Renal cortex interstitium (tissue), 11 donors: ENCODE results near the gene FRAS1. TPM values are rescaled to one million over a fixed set of nuclear protein-coding genes. Genes with fewer than 3 reads are reported as not detected.
A peak's percentile ranks its signal among the peaks of the same experiment; 100 is the strongest.
"Not testable (repeated sequence)": the region's sequence is repeated elsewhere in the genome, so short reads cannot be mapped to it uniquely, and the experiment has no call there.

Experiments used
- DNase-seq, 11 donors: peaks; one replicate each; pipeline ENCODE4 v3.0.0-alpha.2; 2013; ENCODE audit warnings: low read depth in 9 of 11, low spot score in 4 of 11; ENCODE audit errors: extremely low read depth in 1 of 11
- polyA plus RNA-seq, 3 donors: library from polyadenylated mRNA; unstranded; fragments of 120-200 nt; gene quantifications; one replicate each; pipeline ENCODE4 v1.2.1, GENCODE V29; 2013; ENCODE audit not compliant: insufficient read length in 3 of 3

FRAS1 gene
- polyA plus RNA-seq, 3 donors = 79.1 to 92.9 (median 84.9) TPM

DNA sequence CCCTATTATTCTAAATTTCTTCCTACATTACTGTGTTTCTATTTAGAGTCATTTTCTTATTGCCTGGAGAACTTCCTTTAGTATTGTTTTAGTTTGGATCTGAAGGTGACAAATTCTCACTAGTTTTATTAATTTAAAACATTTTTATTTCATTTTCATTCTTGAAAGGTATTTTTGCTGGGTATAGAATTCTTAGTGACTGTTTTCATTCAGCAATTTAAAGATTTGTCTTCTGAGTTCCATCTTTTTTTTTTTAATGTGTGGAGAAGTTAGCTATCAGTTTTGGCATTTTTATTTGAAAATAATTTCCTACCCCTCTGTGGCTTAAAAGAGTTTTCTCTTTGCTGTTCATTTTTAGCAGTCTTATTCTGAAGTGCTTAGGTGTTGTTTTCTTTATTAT lies 169.2 kb downstream of the FRAS1 start:
- no peak for DNase-seq

DNA sequence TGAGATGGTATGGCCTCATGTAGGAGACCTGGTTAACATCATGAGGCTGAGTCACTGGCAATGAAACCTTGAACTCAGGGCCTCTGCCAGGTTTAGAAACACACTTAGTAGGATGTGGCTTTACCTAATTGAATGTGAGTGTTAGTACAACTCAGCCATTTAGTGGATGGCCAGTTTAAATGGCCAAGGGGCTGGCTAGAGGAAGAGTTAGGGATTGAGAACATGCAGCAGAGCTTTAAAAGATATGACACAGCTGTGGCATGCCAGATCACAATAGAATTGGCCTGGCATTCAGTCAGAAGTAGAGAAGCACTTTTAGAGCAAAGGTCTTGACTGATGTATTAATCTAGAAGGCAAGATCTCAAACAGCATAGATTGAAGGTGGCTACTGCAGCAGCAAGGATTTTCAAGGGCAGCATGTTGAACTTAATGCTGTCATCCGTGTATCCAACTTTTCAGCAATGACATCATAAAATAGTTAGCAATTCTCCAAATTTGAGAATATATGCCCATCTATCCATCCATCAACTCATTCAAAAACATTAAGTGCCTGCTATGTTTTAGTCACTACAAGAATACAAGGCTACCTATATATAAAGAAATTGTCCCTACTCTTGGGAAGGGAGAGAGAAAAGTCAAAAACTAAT lies 170.4 kb downstream of the FRAS1 start:
- DNase-seq = no peak

DNA sequence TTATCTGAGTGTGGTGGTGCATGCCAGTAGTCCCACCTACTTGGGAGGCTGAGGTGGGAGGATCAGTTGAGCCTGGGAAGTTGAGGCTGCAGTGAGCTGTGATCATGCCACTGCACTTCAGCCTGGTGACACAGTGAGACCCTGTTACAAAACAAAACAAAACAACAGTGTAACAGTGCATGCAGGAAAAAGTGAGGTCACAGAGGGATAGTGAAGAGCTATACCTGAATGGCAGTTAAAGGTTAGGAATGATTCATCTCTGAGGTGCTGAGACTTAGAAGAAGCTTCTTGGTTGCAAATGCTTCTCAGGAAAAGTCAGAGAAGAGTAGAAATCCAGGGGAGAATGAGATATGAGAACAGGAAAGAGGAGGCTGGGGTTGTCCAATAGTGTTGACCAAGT lies 178.7 kb downstream of the FRAS1 start:
- DNase-seq = no peak

DNA sequence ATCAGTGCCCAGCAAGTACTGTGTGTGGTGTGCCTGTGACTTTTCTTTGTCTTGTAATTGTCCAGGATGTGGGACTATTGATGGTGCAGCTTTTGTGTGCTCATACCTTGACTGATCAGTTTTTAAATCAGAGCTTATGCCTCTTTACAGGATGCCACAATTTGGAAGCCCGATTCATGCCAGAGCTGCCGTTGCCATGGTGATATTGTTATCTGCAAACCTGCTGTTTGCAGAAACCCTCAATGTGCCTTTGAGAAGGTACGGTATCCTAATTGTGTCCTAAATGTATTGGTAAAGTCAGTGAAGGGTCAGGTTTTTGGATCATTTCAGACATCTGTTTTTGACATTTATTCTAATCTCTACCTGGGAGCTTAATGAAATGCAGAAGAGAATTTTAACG lies 180.2 kb downstream of the FRAS1 start:
- no peak for DNase-seq

DNA sequence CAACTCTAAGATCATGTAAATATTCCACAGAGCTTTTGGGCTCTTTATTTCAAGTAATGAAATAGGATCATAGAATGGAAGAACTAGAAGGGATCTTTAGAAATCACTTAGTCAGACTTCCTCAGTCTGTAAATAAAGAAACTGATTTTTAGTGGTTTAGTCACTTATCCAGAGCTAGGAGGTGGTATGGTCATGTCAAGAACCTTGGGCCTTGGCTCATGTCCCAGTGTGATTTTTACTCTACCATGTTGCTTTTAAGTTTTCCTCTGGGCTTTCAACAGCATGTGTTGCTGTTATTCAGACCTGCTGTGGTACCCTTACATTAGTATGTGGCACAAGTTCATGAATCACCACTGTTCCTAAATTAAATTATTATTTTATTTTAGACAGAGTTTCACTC lies 184.9 kb downstream of the FRAS1 start:
- no peak for DNase-seq

DNA sequence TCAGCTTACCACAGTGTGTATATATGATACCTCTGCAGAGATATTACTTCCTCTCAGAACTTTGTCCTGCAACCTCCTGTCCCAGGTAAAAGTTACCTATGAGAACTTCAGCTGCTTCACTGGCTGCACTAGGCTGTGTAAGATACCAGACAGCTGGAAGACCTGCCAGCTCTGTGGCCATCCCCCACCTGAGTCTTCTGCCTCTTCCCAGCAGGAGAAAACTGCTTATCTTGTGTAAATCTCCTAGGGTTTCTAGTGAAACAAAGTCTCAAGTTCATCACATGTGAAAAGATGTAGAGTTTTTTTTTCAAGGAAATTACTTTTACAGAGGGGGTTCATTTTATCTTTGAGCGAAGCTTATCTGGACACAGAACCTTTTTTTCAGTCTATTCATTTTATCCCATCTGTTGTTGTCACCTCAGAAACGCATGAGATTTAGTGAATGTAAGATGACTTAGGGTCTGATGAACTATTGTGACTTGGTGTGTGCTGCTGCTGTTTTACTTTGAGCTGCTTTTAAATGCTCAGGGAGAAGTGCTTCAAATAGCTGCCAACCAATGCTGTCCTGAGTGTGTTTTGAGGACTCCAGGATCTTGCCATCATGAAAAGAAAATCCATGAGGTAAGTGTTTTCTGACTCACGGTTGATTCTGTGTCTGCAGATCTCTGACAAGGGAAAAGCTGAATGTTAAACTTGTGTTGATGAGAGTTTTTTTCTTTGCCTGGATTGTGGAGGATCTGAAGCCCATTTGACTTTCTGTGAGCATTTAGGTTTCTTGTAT lies 187.8 kb downstream of the FRAS1 start:
- no peak for DNase-seq

DNA sequence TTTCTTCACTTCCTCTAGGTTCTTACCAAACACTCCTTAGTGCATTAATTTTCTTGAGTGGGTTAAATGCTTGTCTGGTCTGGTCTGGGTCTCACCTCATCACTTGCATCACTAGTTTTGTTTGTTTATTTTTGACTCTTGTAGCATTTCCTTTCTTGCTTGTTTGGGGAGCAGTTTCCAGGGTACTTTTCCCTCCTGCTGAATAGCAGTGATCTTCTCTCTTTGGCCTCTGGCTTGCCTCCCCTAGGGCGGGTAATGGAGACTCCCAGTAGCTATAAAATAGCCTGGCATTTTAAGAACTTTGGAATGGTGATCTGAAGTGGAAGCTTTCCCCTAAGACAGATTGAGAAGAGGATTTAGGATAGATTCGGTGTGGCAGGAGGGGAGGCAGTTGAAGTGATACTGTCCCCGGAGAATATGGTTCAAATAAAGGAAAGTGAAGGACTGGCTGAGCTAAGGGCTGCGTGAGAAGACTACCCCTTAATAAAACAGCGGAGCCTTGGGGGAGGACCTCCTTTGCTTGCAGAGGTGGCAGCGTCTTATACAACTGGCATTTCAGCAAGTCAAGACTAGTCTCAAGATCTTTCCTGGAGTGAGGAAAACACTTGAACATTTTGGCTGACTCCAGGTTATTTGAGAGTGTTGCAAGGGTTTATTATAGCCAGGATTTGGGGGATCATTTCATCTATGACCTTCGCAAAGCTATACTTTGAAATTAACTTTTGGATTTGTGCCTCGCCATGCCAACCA lies 190.6 kb downstream of the FRAS1 start:
- DNase-seq = peak in 2 of 11 donors; percentile 34 to 39

DNA sequence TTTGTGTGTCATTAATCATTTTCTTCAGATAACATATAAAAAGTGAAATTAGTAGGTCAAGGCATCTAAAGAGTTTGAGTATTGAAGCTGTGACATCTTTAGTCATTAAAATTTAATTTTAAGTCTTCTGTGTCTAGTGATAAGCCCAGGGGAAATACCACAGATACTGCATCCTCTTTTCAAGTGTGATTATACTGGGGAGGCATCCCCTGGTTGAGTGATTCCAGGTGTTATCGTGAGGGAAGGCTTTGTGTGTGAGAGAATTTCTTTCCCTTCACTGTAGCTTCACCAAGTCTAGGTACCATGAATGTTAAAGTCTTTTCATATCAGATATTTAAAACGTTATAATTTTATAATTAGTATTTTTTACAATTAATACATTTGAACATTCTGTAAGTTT lies 193.4 kb downstream of the FRAS1 start:
- no peak for DNase-seq

DNA sequence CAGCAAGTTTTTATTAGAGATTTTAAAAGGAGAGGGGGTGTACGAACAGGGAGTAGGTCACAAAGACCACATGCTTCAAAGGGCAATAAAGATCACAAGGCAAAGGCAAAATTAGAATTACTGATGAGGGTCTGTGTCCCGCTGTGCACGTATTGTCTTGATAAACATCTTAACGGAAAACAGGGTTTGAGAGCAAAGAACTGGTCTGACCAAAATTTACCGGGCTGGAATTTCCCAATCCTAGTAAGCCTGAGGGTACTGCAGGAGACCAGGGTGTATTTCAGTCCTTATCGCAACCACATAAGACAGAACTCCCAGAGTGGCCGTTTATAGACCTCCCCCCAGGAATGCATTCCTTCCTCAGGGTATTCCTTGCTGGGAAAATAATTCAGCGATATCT lies 195.7 kb downstream of the FRAS1 start:
- DNase-seq = not testable (repeated sequence)

DNA sequence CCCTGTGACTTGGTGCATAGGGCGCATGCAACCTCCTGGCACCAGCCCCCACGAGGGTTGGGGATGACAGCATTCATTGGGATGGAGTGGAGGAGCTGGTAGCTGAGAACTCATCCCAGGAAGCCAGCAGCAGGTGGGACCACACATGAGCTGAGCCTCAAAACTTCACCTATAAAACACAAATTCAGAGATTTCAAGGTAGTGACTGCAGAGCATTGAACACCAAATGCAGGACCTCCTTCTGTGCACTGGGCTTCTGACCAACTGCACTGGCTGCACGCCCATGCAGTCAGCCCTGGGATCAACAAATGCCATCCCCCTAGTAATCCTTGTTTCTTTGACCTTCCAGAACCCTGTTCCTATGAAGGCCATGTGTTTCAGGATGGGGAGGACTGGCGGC lies 197.8 kb downstream of the FRAS1 start:
- no peak for DNase-seq

DNA sequence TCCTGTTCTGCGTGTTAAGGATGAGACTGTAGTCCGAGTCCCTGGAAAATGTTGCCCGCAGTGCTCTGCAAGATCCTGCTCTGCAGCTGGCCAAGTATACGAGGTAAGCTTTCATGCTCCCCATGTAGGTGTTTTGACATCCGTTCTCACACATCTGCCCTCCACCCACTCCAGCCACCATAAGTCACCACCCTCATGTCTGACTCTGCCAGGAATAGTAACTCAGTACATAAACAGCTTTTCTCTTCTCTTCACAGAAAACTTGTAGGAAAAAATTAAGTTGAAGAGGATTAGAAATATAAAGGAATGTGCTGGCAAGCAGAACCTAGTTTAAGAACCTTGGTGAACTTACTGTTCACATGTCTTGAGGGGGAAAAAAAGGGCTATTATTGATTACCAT lies 207.9 kb downstream of the FRAS1 start:
- no peak for DNase-seq

DNA sequence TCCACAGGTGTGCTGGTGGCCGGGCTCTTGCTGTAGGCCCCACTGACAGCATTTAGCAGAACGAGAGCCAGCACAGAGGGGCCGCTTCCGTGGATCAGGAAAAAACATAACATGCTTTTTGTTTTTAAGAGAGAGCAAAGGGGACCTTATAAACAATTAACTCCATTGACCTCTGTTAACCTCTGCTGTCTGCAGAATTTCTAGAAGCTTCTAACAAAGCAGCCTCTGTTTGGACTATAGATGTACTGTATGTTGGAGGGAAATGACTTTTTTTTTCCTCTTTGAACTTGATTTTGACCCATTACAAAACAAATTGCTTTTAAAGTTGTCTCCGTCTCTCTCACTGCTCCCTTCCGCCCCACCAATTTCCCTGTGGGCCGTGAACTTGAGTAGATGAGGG lies 210.7 kb downstream of the FRAS1 start:
- no peak for DNase-seq

DNA sequence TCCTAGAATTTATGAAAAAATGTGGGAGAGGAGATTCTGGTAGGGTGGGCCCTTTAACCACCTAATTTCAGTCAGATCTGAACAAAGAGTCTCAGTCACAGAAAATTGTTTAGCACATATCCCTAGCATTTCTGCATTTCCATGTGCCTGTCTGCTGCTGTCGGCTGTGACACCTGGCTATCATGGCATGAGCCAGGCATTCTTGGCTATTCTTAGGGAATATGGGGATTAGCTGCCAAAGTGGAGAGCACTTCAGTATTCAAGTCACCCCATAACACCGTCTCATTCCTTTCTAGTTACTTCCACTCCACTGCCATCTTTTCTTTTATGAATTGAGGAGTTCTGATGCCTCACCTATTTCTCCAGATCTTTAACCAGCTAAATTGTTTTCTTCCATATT lies 211.5 kb downstream of the FRAS1 start:
- no peak for DNase-seq

DNA sequence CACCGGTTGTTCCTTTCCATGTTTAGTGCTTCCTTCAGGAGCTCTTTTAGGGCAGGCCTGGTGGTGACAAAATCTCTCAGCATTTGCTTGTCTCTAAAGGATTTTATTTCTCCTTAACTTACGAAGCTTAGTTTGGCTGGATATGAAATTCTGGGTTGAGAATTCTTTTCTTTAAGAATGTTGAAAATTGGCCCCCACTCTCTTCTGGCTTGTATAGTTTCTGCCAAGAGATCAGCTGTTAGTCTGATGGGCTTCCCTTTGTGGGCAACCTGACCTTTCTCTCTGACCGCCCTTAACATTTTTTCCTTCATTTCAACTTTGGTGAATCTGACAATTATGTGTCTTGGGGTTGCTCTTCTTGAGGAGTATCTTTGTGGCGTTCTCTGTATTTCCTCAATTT lies 218.3 kb downstream of the FRAS1 start:
- DNase-seq = not testable (repeated sequence)

DNA sequence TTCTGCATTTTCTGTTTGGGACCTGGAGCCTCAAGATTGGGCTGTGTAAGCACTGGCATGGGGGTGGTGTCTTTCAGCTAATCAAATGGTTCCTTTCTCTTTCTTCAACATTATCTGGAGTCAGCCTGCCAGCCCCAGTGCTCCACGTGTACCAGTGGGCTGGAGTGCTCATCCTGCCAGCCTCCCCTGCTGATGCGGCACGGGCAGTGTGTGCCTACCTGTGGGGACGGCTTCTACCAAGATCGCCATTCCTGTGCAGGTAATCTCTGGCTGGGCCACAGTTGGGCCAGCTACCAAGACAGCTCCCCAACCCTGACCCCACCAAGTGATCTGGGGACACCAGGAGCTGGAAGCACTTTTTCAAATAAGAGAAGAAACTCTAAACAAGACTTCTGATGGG lies 229.2 kb downstream of the FRAS1 start:
- DNase-seq = no peak

DNA sequence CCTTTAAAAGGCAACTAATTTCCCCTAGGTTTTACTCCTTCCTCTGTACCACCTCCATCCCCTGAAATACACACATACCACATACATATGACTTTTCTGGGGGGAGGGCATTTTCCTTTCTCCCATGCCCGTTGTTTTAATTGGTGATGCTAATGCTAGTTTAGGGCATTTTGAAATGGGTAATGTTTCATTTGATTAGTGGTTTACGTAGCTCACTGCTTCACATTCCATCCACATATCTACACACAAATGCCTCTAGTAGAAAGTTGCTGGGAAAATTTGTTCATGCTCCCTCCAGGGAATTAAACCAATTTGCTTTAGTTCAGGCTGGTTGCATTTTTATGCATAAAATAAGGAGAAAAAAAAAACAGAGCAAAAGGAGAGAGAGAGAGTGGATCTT lies 231.2 kb downstream of the FRAS1 start:
- DNase-seq = no peak

DNA sequence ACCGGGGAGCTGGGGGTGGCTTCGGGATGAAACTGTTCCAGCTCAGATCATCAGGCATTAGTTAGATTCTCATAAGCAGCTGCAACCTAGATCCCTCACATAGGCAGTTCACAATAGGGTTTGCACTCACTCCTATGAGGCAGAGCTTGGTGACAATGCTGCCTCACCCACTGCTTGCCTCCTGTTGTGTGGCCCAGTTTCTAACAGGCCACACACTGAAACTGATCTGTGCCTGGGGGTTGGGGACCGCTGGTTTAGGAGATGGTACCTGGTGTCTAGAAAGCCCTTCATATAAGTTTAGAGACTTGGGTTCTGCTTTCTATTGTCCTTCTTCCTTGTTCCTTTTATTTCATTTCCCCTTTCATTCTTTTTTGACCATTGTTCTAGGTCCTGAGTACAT lies 234.2 kb downstream of the FRAS1 start:
- DNase-seq = no peak

DNA sequence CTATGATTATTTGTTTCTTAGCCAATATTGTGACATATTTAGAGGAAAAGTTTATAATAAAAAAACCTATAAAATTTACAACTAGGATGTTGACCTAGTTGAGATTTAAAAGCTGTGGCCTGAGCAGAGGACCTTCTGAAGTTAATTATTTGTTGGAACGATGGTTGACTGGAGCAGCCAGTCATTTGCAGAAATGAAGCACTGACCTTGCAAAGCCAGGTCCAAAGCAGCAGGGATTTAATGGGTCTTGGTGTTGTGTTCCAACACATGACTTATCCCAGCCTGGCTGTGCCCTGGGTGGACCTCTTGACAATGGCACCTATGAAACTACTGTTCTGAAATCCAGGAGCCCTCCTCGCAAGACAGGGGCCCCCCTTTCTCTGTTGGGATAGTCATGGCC lies 235.2 kb downstream of the FRAS1 start:
- DNase-seq = no peak

DNA sequence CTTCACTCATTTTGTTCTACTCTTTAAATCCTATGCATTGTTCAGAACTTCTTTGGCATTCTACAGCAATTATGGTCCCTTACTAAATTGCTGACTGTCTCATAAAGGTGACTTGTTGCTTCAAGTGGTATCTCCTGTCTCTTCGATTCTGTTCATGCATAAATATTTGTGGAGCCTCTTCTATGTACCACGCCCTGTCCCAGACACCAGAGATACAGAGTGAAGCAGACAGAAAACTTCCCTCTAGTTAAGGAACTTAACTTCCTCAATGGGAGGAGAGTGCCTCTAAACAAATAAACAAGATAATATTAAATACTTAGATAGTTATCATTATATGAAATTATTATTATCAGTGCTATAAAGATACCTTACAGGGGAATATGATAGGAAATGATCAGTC lies 235.7 kb downstream of the FRAS1 start:
- DNase-seq = no peak

DNA sequence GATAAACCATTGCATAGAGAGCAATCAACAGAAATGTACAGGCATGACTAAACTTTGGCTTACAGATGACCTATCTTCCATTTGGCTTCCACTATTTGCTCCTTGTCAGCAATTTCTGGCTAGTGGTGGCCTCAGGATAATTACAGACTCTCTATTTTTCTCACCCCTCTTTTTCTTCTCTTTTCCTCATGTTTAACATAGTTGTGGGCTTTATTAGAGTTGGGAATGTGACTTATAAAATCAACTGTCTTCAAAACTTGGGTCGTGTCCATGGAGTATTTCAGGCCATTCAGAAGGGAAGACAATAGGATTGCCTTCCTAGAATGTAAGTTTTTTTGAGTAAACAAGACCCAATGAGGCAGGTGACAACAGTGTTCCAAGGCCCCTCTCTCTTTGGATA lies 236.2 kb downstream of the FRAS1 start:
- no peak for DNase-seq
